ENCODE measurements around the gene PEPD. TPM values are rescaled to one million over a fixed set of nuclear protein-coding genes. Genes with fewer than 3 reads are reported as not detected.

The PEPD gene
- total RNA-seq, 4 donors from 2014 or later, result 33.9 to 57.0 (median 45.0) TPM

GRCh38 chr19:33427801-33428626 is 93.6 kb downstream of the PEPD start:
- intact Hi-C loops (cut with DNase I; ENCODE audit: low total_unique reads) (no loop called here), in situ Hi-C loops (cut with MboI; ENCODE audit: low sequenced_read_pairs in 4 of 4) (loop anchor here (5.0 to 25.0 kb wide), 3 partner anchors 334 to 347 kb away; no protein-coding TSS in a partner anchor)
- Histone ChIP-seq H3K4me3 (no peak overlapping the region), H3K4me1 (no peaks in the 10 kb centered on the region), H3K27ac (no peak overlapping the region), H3K27me3 (no peaks in the 10 kb centered on the region), H3K36me3 (no peaks in the 10 kb centered on the region), H3K9me3 (no peaks in the 10 kb centered on the region)
- DNase-seq, result peak in 1 of 2 donors; percentile 5
- ATAC-seq, result no peak
- TF ChIP-seq POLR2A (IDR thresholded peaks at IDR 0.05) (no peak), CTCF (IDR thresholded peaks at IDR 0.05 in 4 of 5, conservative IDR thresholded peaks at IDR 0.05 in 1 of 5) (no peak)

GRCh38 chr19:33426621-33427361 is 94.8 kb downstream of the PEPD start:
- intact Hi-C loops (cut with DNase I; ENCODE audit: low total_unique reads), result no loop called here

GRCh38 chr19:33424181-33424580 is 97.4 kb downstream of the PEPD start:
- H3K27me3 ChIP-seq, result no peaks in the 10 kb centered on the region
- H3K4me1 ChIP-seq, result no peaks in the 10 kb centered on the region
- in situ Hi-C loops (cut with MboI; ENCODE audit: low sequenced_read_pairs in 4 of 4), result loop anchor here in 1 of 4 donors (10.0 kb wide), 1 partner anchor 351 kb away; no protein-coding TSS in a partner anchor
- DNase-seq (no peak), ATAC-seq (no peak)
- no peak overlapping the region for H3K27ac ChIP-seq
- H3K4me3 ChIP-seq, result no peak overlapping the region
- no peaks in the 10 kb centered on the region for H3K36me3 ChIP-seq
- intact Hi-C loops (cut with DNase I; ENCODE audit: low total_unique reads), result no loop called here
- H3K9me3 ChIP-seq, result no peaks in the 10 kb centered on the region
- no peak for TF ChIP-seq CTCF (IDR thresholded peaks at IDR 0.05 in 4 of 5, conservative IDR thresholded peaks at IDR 0.05 in 1 of 5)
- no peak for TF ChIP-seq POLR2A (IDR thresholded peaks at IDR 0.05)

More at GRCh38 chr19:33426621-33427361, 94.8 kb downstream of the PEPD start:
- ATAC-seq (no peak), DNase-seq (no peak)
- Histone ChIP-seq H3K4me3 (no peak overlapping the region), H3K36me3 (no peaks in the 10 kb centered on the region), H3K9me3 (no peaks in the 10 kb centered on the region), H3K4me1 (no peaks in the 10 kb centered on the region), H3K27ac (no peak overlapping the region), H3K27me3 (no peaks in the 10 kb centered on the region)
- TF ChIP-seq POLR2A (IDR thresholded peaks at IDR 0.05) (no peak), CTCF (IDR thresholded peaks at IDR 0.05 in 4 of 5, conservative IDR thresholded peaks at IDR 0.05 in 1 of 5) (no peak)
- in situ Hi-C loops (cut with MboI; ENCODE audit: low sequenced_read_pairs in 4 of 4), result loop anchor here (5.0 to 25.0 kb wide), 3 partner anchors 336 to 348 kb away; no protein-coding TSS in a partner anchor

- Histone ChIP-seq H3K27ac (no peak overlapping the region), H3K9me3 (no peaks in the 10 kb centered on the region), H3K4me1 (no peaks in the 10 kb centered on the region), H3K27me3 (no peaks in the 10 kb centered on the region), H3K4me3 (no peak overlapping the region), H3K36me3 (no peaks in the 10 kb centered on the region)
- no peak for ATAC-seq
- no peak for TF ChIP-seq CTCF (IDR thresholded peaks at IDR 0.05 in 4 of 5, conservative IDR thresholded peaks at IDR 0.05 in 1 of 5)
- TF ChIP-seq POLR2A (IDR thresholded peaks at IDR 0.05), result no peak
- intact Hi-C loops (cut with DNase I; ENCODE audit: low total_unique reads), result no loop called here
- no peak for DNase-seq
- in situ Hi-C loops (cut with MboI; ENCODE audit: low sequenced_read_pairs in 4 of 4), result loop anchor here in 1 of 4 donors (10.0 kb wide), 1 partner anchor 352 kb away; no protein-coding TSS in a partner anchor
These were observed 99.0 kb downstream of the PEPD start for GRCh38 chr19:33422369-33423180.
